GM12865 (cell line): ENCODE results near the gene NUDT16.

ENCODE experiments used
- DNase-seq: peaks from one replicate; pipeline ENCODE4 v3.0.0; 2010; ENCODE audit warnings: low read depth
- H3K4me3 ChIP-seq: 2 replicates; pipeline ENCODE4 v1.5.1; 2011; ENCODE audit warnings: mild to moderate bottlenecking, low read depth, low read length, control low read depth
- CTCF ChIP-seq: IDR thresholded peaks from 2 replicates; pipeline ENCODE4 v1.5.1; 2011; ENCODE audit warnings: low read length, control low read depth, low read depth, inconsistent platforms; ENCODE audit not compliant: insufficient read depth; ENCODE audit errors: missing control alignments

Gene NUDT16

DNA sequence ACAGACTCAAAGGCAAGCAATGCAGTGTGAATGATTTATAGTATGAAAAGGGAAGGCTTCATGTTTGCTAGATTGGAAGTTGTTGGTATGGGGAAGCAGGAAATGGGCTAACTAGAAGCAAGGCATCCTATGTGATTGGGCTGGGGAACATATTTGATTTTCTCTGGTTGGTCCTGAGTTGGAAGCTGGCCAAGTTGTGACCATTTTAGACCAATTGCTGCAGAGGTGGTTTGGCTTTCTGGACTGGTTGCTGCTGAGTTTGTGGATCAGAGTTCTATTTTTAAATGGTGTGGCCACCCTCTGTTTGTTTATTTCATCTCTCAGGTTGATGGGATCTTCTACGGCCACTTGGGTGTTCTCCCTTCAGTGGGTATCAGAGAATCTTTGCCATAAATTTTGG, 39.7 kb downstream of the NUDT16 start:
- no peak overlapping the region for H3K4me3 ChIP-seq
- no peak for TF ChIP-seq CTCF
- no peak for DNase-seq

DNA sequence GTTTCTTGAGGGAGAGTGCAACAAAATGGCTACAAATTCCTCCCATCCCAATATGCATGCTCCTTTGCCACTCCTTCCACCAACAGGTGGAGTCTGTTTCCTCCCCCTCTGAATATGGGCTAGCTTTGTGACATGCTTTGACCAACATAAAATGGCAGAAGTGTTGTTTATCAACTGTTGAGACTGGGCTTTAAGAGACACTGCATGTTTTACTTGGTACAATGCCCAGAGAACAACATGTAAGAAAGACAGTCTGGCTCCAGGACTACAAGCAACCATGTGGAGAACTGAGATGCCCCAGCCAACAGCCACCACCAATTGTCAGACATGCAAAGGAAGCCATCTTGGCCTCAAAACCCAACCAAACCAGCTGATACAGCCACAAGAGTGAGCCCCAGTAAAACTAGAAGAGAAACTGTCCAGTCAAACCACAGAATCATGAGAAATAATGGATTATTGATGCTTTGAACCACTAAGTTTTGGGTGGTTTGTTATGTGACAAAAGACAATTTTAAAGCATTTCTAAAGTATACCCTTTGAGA, 40.5 kb downstream of the NUDT16 start:
- TF ChIP-seq CTCF, result no peak
- H3K4me3 ChIP-seq, result no peak overlapping the region
- peak; percentile 5 for DNase-seq

DNA sequence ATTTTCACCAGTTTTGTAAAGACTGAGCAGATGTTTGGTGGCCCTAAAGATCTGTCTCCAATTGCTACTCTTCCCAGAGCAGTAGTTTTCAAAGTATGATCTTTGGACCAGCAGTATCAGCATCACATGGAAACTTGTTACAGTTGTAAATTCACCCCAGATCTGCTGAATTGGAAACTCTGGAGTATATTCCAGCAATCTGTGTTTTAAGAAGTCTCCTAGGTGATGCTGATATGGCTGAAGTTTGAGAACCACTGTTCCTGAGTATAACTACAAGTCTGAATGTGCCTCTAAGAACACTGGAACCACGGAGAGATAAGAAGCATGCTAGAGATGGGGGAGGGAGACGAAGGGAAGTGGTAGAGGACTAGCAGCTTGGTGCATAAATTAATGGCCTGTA, 45.7 kb downstream of the NUDT16 start:
- H3K4me3 ChIP-seq, result no peak overlapping the region
- no peak for TF ChIP-seq CTCF
- no peak for DNase-seq

DNA sequence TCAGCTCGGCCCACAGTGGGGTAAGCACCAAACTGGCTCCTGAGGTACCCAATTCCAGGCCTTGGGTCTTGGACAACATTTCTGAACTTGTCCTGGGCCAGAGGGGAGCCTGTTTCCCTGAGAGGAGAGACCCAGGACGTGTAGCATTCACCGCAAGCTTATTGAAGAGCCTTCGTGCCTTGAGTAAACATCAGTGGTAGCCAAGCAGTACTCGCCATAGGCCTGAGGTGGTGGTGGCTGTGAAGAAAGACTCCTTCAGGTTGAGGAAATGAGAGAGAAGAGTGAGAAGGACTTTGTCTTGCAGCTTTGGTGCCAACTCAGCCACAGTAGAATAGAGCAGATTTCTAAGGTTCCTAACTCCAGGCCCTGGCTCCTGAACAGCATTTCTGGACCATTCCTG, 50.2 kb downstream of the NUDT16 start:
- DNase-seq, result no peak
- no peak for TF ChIP-seq CTCF
- no peak overlapping the region for H3K4me3 ChIP-seq

GRCh38 chr3:131432441-131432840, 50.9 kb downstream of the NUDT16 start:
- no peak for DNase-seq
- no peak overlapping the region for H3K4me3 ChIP-seq
- TF ChIP-seq CTCF, result no peak

DNA sequence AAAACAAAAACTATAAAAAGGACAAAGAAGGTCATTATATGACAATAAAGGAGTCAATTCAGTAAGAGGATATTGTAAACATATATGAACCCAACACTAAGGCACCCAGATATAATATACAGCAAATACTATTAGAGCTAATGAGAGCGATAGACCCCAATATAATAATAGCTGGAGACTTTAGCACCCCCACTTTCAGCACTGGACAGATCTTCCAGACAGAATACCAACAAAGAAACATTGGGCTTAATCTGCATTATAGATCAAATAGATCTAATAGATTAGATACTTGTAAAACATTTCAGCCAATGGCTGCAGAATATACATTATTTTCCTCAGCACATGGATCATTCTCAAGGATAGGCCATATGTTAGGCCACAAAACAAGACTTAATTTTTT, 53.4 kb downstream of the NUDT16 start:
- H3K4me3 ChIP-seq, result no peak overlapping the region
- no peak for DNase-seq
- no peak for TF ChIP-seq CTCF
